Keratinocyte (primary cell): Measurements from ENCODE around the gene OR11G2. TPM values are rescaled to one million over a fixed set of nuclear protein-coding genes. Genes with fewer than 3 reads are reported as not detected.
"Not testable (repeated sequence)": the region's sequence is repeated elsewhere in the genome, so short reads cannot be mapped to it uniquely, and the experiment has no call there.

ENCODE experiments used
- DNase-seq: peaks from one replicate; pipeline ENCODE4 v3.0.0-alpha.2; 2011; ENCODE audit warnings: low read depth, missing footprints, low spot score
- FAIRE-seq: peaks from 2 replicates; lab custom pipeline; 2011; peaks lifted over from hg19 to GRCh38; lab: Jason Lieb, UNC
- H2AFZ ChIP-seq: 2 replicates; pipeline ENCODE4 v1.6.0; 2012; ENCODE audit warnings: low read length, control low read depth, inconsistent platforms; ENCODE audit not compliant: control insufficient read depth
- H3K27ac ChIP-seq: 2 replicates; pipeline ENCODE4 v1.5.1; 2011; ENCODE audit warnings: low read length; ENCODE audit not compliant: control insufficient read depth, insufficient read depth
- H3K27me3 ChIP-seq: 3 replicates; pipeline ENCODE4 v1.6.0; 2011; ENCODE audit warnings: low read length; ENCODE audit not compliant: control insufficient read depth, insufficient read depth; ENCODE audit errors: extremely low read depth
- H3K36me3 ChIP-seq, 2 experiments: 2 replicates in 1 of 2; 3 replicates in 1 of 2; pipeline ENCODE4 v1.5.1; 2011; ENCODE audit warnings: low read length in 2 of 2, mild to moderate bottlenecking in 1 of 2; ENCODE audit not compliant: control insufficient read depth in 2 of 2, insufficient read depth in 2 of 2; ENCODE audit errors: extremely low read depth in 1 of 2
- H3K4me1 ChIP-seq: 3 replicates; pipeline ENCODE4 v1.5.1; 2011; ENCODE audit warnings: low read length; ENCODE audit not compliant: control insufficient read depth, insufficient read depth; ENCODE audit errors: extremely low read depth
- H3K4me2 ChIP-seq: 3 replicates; pipeline ENCODE4 v1.6.0; 2011; ENCODE audit warnings: low read depth, low read length; ENCODE audit not compliant: control insufficient read depth, insufficient read depth; ENCODE audit errors: extremely low read depth
- H3K4me3 ChIP-seq, 3 experiments: fragments of 200-600 bp in 1 of 3; sonication (generic) in 1 of 3; 2 replicates in 2 of 3; 3 replicates in 1 of 3; pipeline ENCODE4 v1.5.1; 2011 to 2016; ENCODE audit warnings: low read length in 3 of 3, mild to moderate bottlenecking in 3 of 3, control low read depth in 2 of 3, inconsistent platforms in 1 of 3, low read depth in 1 of 3, mixed read lengths in 1 of 3, mixed run types in 1 of 3, moderate library complexity in 1 of 3; ENCODE audit not compliant: control insufficient read depth in 2 of 3, insufficient read depth in 2 of 3; ENCODE audit errors: extremely low read depth in 1 of 3
- H3K79me2 ChIP-seq: 2 replicates; pipeline ENCODE4 v1.6.0; 2012; ENCODE audit warnings: low read length; ENCODE audit not compliant: control insufficient read depth, insufficient read depth
- H3K9ac ChIP-seq: 3 replicates; pipeline ENCODE4 v1.6.0; 2011; ENCODE audit warnings: low read length; ENCODE audit not compliant: control insufficient read depth, insufficient read depth; ENCODE audit errors: extremely low read depth
- H3K9me1 ChIP-seq: 3 replicates; pipeline ENCODE4 v1.6.0; 2011; ENCODE audit warnings: low read length; ENCODE audit not compliant: control insufficient read depth, insufficient read depth; ENCODE audit errors: extremely low read depth
- H3K9me3 ChIP-seq: 2 replicates; pipeline ENCODE4 v1.5.1; 2012; ENCODE audit warnings: low read depth, low read length; ENCODE audit not compliant: control insufficient read depth
- H4K20me1 ChIP-seq: 3 replicates; pipeline ENCODE4 v1.6.0; 2011; ENCODE audit warnings: low read length; ENCODE audit not compliant: control insufficient read depth, insufficient read depth; ENCODE audit errors: extremely low read depth
- EZH2 ChIP-seq: IDR thresholded peaks from one replicate; pipeline ENCODE4 v1.6.1; 2012; ENCODE audit warnings: inconsistent platforms, mild to moderate bottlenecking, low read length, moderate library complexity
- dilution Hi-C: fragments of 300-500 bp; cut with MboI; formaldehyde crosslinking; loops from one replicate; pipeline ENCODE4 v1.7.0; 2020; ENCODE audit warnings: low sequenced_read_pairs; ENCODE audit not compliant: extremely low pct_ligation_motif_present
- polyA plus RNA-seq, 5 experiments: library from polyadenylated mRNA; depleted of rRNA in 3 of 5; stranded (reverse) in 3 of 5; stranded (forward) in 1 of 5; unstranded in 1 of 5; fragments of >200 nt; gene quantifications; 1 replicate in 1 of 5; 2 replicates in 3 of 5; 3 replicates in 1 of 5; pipeline versions ENCODE4 v1.2.1 to v1.2.3, GENCODE V29; 2011 to 2012; ENCODE audit warnings: missing spikeins in 2 of 5, low read depth in 1 of 5, low replicate concordance in 1 of 5
- TF ChIP-seq, protein P1 (sequence below), 3 experiments: IDR thresholded peaks in 1 of 3; conservative IDR thresholded peaks in 1 of 3; optimal IDR thresholded peaks in 1 of 3; 2 replicates in 2 of 3; 3 replicates in 1 of 3; pipeline versions ENCODE3 to v1.5.1; 2011; ENCODE audit warnings: low read length in 3 of 3, mild to moderate bottlenecking in 3 of 3, moderate library complexity in 2 of 3, control low read depth in 1 of 3, inconsistent platforms in 1 of 3; ENCODE audit not compliant: insufficient read depth in 2 of 3; ENCODE audit errors: extremely low read depth in 1 of 3

OR11G2 gene
- polyA plus RNA-seq, 1 donor (not counting 4 experiments of a cell fraction or from before 2014, with no cell fraction given) = not detected

DNA sequence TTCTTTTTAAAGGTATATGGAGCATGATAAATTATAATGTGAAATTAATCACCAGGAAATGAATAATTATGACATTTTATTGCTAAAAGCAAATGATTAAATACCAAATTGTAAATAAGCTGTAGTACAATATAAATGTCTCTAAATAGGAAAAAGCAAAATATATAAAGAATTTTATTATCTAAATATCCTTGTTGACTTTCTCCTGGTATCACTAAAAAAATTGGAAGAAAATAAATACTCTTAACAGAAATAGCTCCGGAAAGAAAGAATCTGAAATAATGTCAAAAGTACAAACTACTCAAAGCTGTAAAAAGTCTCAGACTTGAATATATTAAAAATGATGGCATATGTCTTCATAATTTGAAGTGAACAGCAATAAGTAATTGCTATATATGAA, 38.0 kb downstream of the OR11G2 start, which contains the start of gene OR11H7:
Gene OR11H7, plus strand, starts transcription at position 301 of the 400 bp plus-strand sequence.
- H3K9ac ChIP-seq = no peak within 1 kb of the TSS
- no peak within 1 kb of the TSS for H3K4me2 ChIP-seq
- H3K9me3 ChIP-seq = peaks cover 3% of the 10 kb centered on the region
- H3K4me1 ChIP-seq = no peaks in the 10 kb centered on the region
- H3K27me3 ChIP-seq = no peaks in the 10 kb centered on the region
- H2AFZ ChIP-seq = no peak within 1 kb of the TSS
- TF ChIP-seq, protein P1, sequence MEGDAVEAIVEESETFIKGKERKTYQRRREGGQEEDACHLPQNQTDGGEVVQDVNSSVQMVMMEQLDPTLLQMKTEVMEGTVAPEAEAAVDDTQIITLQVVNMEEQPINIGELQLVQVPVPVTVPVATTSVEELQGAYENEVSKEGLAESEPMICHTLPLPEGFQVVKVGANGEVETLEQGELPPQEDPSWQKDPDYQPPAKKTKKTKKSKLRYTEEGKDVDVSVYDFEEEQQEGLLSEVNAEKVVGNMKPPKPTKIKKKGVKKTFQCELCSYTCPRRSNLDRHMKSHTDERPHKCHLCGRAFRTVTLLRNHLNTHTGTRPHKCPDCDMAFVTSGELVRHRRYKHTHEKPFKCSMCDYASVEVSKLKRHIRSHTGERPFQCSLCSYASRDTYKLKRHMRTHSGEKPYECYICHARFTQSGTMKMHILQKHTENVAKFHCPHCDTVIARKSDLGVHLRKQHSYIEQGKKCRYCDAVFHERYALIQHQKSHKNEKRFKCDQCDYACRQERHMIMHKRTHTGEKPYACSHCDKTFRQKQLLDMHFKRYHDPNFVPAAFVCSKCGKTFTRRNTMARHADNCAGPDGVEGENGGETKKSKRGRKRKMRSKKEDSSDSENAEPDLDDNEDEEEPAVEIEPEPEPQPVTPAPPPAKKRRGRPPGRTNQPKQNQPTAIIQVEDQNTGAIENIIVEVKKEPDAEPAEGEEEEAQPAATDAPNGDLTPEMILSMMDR (optimal IDR thresholded peaks at IDR 0.05 in 1 of 3, IDR thresholded peaks at IDR 0.05 in 1 of 3, conservative IDR thresholded peaks at IDR 0.05 in 1 of 3; ENCODE audit: extremely low read depth in 1 of 3, insufficient read depth in 2 of 3, low read length in 3 of 3) = no peak
- TF ChIP-seq EZH2 = no peak
- H3K79me2 ChIP-seq = no peaks in the 10 kb centered on the region
- FAIRE-seq (no peak), DNase-seq (no peak)
- H3K27ac ChIP-seq = no peak within 1 kb of the TSS
- dilution Hi-C loops = no loop called here
- H3K4me3 ChIP-seq = no peak within 1 kb of the TSS
- H3K9me1 ChIP-seq = no peaks in the 10 kb centered on the region
- H4K20me1 ChIP-seq = no peaks in the 10 kb centered on the region
- H3K36me3 ChIP-seq = no peaks in the 10 kb centered on the region

DNA sequence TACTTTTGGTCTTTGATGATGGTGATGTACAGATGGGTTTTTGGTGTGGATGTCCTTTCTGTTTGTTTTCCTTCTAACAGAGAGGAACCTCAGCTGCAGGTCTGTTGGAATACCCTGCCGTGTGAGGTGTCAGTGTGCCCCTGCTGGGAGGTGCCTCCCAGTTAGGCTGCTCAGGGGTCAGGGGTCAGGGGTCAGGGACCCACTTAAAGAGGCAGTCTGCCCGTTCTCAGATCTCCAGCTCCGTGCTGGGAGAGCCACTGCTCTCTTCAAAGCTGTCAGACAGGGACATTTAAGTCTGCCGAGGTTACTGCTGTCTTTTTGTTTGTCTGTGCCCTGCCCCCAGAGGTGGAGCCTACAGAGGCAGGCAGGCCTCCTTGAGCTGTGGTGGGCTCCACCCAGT, 44.7 kb downstream of the OR11G2 start:
- H3K27me3 ChIP-seq, DNase-seq, H3K4me3 ChIP-seq, H3K4me2 ChIP-seq, H3K9me3 ChIP-seq, FAIRE-seq, H3K27ac ChIP-seq, H3K9me1 ChIP-seq, H2AFZ ChIP-seq, dilution Hi-C loops, H3K79me2 ChIP-seq, H3K36me3 ChIP-seq, H3K9ac ChIP-seq, H4K20me1 ChIP-seq, H3K4me1 ChIP-seq: not testable (repeated sequence)

DNA sequence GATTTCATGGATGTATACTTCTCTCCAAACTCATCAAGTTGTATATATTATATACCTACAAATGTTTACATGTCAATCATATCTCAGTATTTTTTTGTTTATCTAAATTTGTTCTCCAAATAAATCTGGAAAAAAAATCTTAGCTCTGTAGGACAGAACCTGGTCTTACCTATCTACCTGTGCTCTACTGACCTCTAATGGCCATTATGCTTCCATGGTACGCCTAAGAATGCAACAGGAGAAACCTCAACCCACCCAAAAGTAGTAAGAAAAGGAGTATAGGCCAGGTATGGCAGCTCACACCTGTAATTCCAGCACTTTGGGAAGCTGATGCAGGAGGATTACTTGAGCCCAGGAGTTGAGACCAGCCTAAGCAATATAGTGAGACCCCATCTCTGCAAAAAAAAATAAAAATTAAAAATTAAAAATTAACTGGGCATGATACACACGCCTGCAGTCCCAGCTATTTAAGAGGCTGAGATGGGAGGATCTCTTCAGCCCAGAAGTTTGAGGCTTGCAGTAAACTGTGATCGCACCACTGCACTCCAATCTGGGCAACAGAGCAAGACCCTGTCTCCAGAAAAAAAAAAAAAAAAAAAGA, 57.0 kb downstream of the OR11G2 start:
- dilution Hi-C loops = no loop called here

More for the DNA sequence above, 57.0 kb downstream of the OR11G2 start:
- Histone ChIP-seq H3K36me3 (no peaks in the 10 kb centered on the region), H3K79me2 (no peaks in the 10 kb centered on the region), H3K9me1 (no peaks in the 10 kb centered on the region), H3K27ac (no peak overlapping the region), H3K9me3 (no peaks in the 10 kb centered on the region), H3K27me3 (no peaks in the 10 kb centered on the region), H3K4me1 (no peaks in the 10 kb centered on the region), H4K20me1 (no peaks in the 10 kb centered on the region), H3K9ac (no peak overlapping the region), H3K4me3 (no peak overlapping the region), H2AFZ (no peak overlapping the region), H3K4me2 (no peak overlapping the region)
- DNase-seq (no peak), FAIRE-seq (no peak)
- TF ChIP-seq, protein P1 (optimal IDR thresholded peaks at IDR 0.05 in 1 of 3, IDR thresholded peaks at IDR 0.05 in 1 of 3, conservative IDR thresholded peaks at IDR 0.05 in 1 of 3; ENCODE audit: extremely low read depth in 1 of 3, insufficient read depth in 2 of 3, low read length in 3 of 3) = peak; percentile 35 to 64 (median 43)
- no peak for TF ChIP-seq EZH2
